SK-N-SH treated with all-trans-retinoic acid at 6 μM for 48 hours (cell line): Measurements from ENCODE around the gene KIAA0825.

ENCODE experiments used
- ATAC-seq: fragments of 200-7000 bp; cut with Tn5 transposase; 3 replicates; pipeline ENCODE4 v1.9.1; 2020; ENCODE audit warnings: mild to moderate bottlenecking, moderate library complexity
- ARNTL ChIP-seq: fragments of 450-650 bp; formaldehyde crosslinking; IDR thresholded peaks from 2 replicates; pipeline ENCODE4 v1.5.0; 2020; ENCODE audit warnings: low read depth, mild to moderate bottlenecking, moderate library complexity, borderline replicate concordance
- BACH2 ChIP-seq: fragments of 250-450 bp; sonication (Bioruptor Pico); IDR thresholded peaks from 2 replicates; pipeline ENCODE4 v1.9.0; 2021; ENCODE audit warnings: mild to moderate bottlenecking, borderline replicate concordance
- CREB5 ChIP-seq: fragments of 250-450 bp; sonication (Bioruptor Pico); IDR thresholded peaks from 2 replicates; pipeline ENCODE4 v1.5.1; 2020; ENCODE audit warnings: low read depth, mild to moderate bottlenecking, moderate library complexity
- CSRNP3 ChIP-seq: fragments of 250-450 bp; sonication (Bioruptor Pico); IDR thresholded peaks from 2 replicates; pipeline ENCODE4 v1.5.1; 2021; ENCODE audit warnings: mild to moderate bottlenecking, moderate library complexity
- ESRRG ChIP-seq: fragments of 250-450 bp; sonication (Bioruptor Pico); IDR thresholded peaks from 2 replicates; pipeline ENCODE4 v1.6.1; 2021; ENCODE audit warnings: mild to moderate bottlenecking
- GLIS3 ChIP-seq: fragments of 250-450 bp; sonication (Bioruptor Pico); IDR thresholded peaks from 2 replicates; pipeline ENCODE4 v1.5.0; 2020; ENCODE audit warnings: mild to moderate bottlenecking, moderate library complexity
- ISL1 ChIP-seq: fragments of 250-450 bp; sonication (Bioruptor Pico); IDR thresholded peaks from 2 replicates; pipeline ENCODE4 v2.1.2; 2022; ENCODE audit warnings: mild to moderate bottlenecking, moderate library complexity
- OSR1 ChIP-seq: fragments of 250-450 bp; sonication (Bioruptor Pico); IDR thresholded peaks from 2 replicates; pipeline ENCODE4 v1.8.0; 2022; ENCODE audit warnings: moderate library complexity, mild to moderate bottlenecking, inconsistent platforms
- PPARA ChIP-seq: fragments of 250-450 bp; sonication (Bioruptor Pico); IDR thresholded peaks from 2 replicates; pipeline ENCODE4 v1.5.0; 2020; ENCODE audit warnings: mild to moderate bottlenecking, borderline replicate concordance
- RARB ChIP-seq: fragments of 250-450 bp; sonication (Bioruptor Pico); IDR thresholded peaks from 2 replicates; pipeline ENCODE4 v1.8.0; 2021; ENCODE audit warnings: mild to moderate bottlenecking, moderate library complexity
- SNAI2 ChIP-seq: fragments of 250-450 bp; sonication (Bioruptor Pico); IDR thresholded peaks from 2 replicates; pipeline ENCODE4 v1.5.0; 2020; ENCODE audit warnings: mild to moderate bottlenecking, moderate library complexity
- TOX ChIP-seq: fragments of 250-450 bp; sonication (Bioruptor Pico); IDR thresholded peaks from 2 replicates; pipeline ENCODE4 v1.8.0; 2021; ENCODE audit warnings: mild to moderate bottlenecking, moderate library complexity, borderline replicate concordance
- TSHZ2 ChIP-seq: fragments of 250-450 bp; sonication (Bioruptor Pico); IDR thresholded peaks from 2 replicates; pipeline ENCODE4 v1.5.0; 2020; ENCODE audit warnings: mild to moderate bottlenecking, moderate library complexity
- ZC3H10 ChIP-seq: fragments of 250-450 bp; sonication (Bioruptor Pico); IDR thresholded peaks from 2 replicates; pipeline ENCODE4 v1.5.1; 2021; ENCODE audit warnings: mild to moderate bottlenecking, moderate library complexity
- ZFP3 ChIP-seq: fragments of 250-450 bp; sonication (Bioruptor Pico); IDR thresholded peaks from 2 replicates; pipeline ENCODE4 v1.5.0; 2020; ENCODE audit warnings: mild to moderate bottlenecking, moderate library complexity
- ZFP30 ChIP-seq: fragments of 450-650 bp; formaldehyde crosslinking; IDR thresholded peaks from 2 replicates; pipeline ENCODE4 v1.5.0; 2022; ENCODE audit warnings: mild to moderate bottlenecking, moderate library complexity
- ZNF565 ChIP-seq: fragments of 450-650 bp; formaldehyde crosslinking; conservative IDR thresholded peaks from 2 replicates; pipeline ENCODE4 v1.5.0; 2020; ENCODE audit warnings: low read depth, mild to moderate bottlenecking, moderate library complexity
- ZNF70 ChIP-seq: fragments of 450-650 bp; formaldehyde crosslinking; IDR thresholded peaks from 2 replicates; pipeline ENCODE4 v1.5.0; 2020; ENCODE audit warnings: mild to moderate bottlenecking, moderate library complexity
- ZNF8 ChIP-seq: fragments of 450-650 bp; formaldehyde crosslinking; IDR thresholded peaks from 2 replicates; pipeline ENCODE4 v1.5.0; 2020; ENCODE audit warnings: mild to moderate bottlenecking, moderate library complexity
- TF ChIP-seq, protein P1 (sequence below): fragments of 250-450 bp; sonication (Bioruptor Pico); IDR thresholded peaks from 2 replicates; pipeline ENCODE4 v1.8.0; 2021; ENCODE audit warnings: low read depth, mild to moderate bottlenecking, moderate library complexity, borderline replicate concordance
- TF ChIP-seq, protein P2 (sequence below): fragments of 250-450 bp; sonication (Bioruptor Pico); IDR thresholded peaks from 2 replicates; pipeline ENCODE4 v1.8.0; 2020; ENCODE audit warnings: mild to moderate bottlenecking, moderate library complexity, borderline replicate concordance

Gene KIAA0825

GRCh38 chr5:94367900-94368299, 250.5 kb downstream of the KIAA0825 start:
- TF ChIP-seq OSR1: no peak
- no peak for TF ChIP-seq ZFP3 (CRISPR knock-in tag)
- no peak for TF ChIP-seq BACH2 (CRISPR knock-in tag)
- no peak for TF ChIP-seq ESRRG (CRISPR knock-in tag)
- no peak for TF ChIP-seq ISL1 (CRISPR knock-in tag)
- no peak for TF ChIP-seq CREB5 (CRISPR knock-in tag)
- TF ChIP-seq ZNF70 (CRISPR knock-in tag): no peak
- no peak for TF ChIP-seq GLIS3 (CRISPR knock-in tag)
- TF ChIP-seq, protein P1, sequence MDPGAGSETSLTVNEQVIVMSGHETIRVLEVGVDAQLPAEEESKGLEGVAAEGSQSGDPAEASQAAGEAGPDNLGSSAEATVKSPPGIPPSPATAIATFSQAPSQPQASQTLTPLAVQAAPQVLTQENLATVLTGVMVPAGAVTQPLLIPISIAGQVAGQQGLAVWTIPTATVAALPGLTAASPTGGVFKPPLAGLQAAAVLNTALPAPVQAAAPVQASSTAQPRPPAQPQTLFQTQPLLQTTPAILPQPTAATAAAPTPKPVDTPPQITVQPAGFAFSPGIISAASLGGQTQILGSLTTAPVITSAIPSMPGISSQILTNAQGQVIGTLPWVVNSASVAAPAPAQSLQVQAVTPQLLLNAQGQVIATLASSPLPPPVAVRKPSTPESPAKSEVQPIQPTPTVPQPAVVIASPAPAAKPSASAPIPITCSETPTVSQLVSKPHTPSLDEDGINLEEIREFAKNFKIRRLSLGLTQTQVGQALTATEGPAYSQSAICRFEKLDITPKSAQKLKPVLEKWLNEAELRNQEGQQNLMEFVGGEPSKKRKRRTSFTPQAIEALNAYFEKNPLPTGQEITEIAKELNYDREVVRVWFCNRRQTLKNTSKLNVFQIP (CRISPR knock-in tag): no peak
- TF ChIP-seq PPARA (CRISPR knock-in tag): no peak
- no peak for TF ChIP-seq ZNF8 (CRISPR knock-in tag)
- TF ChIP-seq TSHZ2 (CRISPR knock-in tag): no peak
- no peak for TF ChIP-seq ZNF565 (CRISPR knock-in tag)
- TF ChIP-seq ZFP30 (CRISPR knock-in tag): no peak
- no peak for TF ChIP-seq ARNTL (CRISPR knock-in tag)
- TF ChIP-seq RARB (CRISPR knock-in tag): no peak
- no peak for TF ChIP-seq TOX
- no peak for TF ChIP-seq SNAI2 (CRISPR knock-in tag)
- TF ChIP-seq ZC3H10: no peak
- ATAC-seq: no peak

GRCh38 chr5:94366811-94367210, 251.6 kb downstream of the KIAA0825 start:
- ATAC-seq: no peak
- TF ChIP-seq BACH2 (CRISPR knock-in tag): no peak
- TF ChIP-seq, all 23 proteins: peak for 0

GRCh38 chr5:94362857-94363256, 255.5 kb downstream of the KIAA0825 start:
- no peak for ATAC-seq
- TF ChIP-seq ARNTL (CRISPR knock-in tag) (no peak), ZC3H10 (no peak), ZFP30 (CRISPR knock-in tag) (no peak), OSR1 (no peak), CSRNP3 (CRISPR knock-in tag) (no peak), ZNF70 (CRISPR knock-in tag) (no peak), SNAI2 (CRISPR knock-in tag) (no peak), ZNF8 (CRISPR knock-in tag) (no peak), ISL1 (CRISPR knock-in tag) (no peak), TOX (no peak), ZNF565 (CRISPR knock-in tag) (no peak), PPARA (CRISPR knock-in tag) (no peak), CREB5 (CRISPR knock-in tag) (no peak)
- TF ChIP-seq, protein P1 (CRISPR knock-in tag): no peak
- TF ChIP-seq, protein P2, sequence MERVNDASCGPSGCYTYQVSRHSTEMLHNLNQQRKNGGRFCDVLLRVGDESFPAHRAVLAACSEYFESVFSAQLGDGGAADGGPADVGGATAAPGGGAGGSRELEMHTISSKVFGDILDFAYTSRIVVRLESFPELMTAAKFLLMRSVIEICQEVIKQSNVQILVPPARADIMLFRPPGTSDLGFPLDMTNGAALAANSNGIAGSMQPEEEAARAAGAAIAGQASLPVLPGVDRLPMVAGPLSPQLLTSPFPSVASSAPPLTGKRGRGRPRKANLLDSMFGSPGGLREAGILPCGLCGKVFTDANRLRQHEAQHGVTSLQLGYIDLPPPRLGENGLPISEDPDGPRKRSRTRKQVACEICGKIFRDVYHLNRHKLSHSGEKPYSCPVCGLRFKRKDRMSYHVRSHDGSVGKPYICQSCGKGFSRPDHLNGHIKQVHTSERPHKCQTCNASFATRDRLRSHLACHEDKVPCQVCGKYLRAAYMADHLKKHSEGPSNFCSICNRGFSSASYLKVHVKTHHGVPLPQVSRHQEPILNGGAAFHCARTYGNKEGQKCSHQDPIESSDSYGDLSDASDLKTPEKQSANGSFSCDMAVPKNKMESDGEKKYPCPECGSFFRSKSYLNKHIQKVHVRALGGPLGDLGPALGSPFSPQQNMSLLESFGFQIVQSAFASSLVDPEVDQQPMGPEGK (CRISPR knock-in tag): no peak
